ENCODE data around the gene DENND6A. TPM values are rescaled to one million over a fixed set of nuclear protein-coding genes. Genes with fewer than 3 reads are reported as not detected.

Gene DENND6A
- total and polyA plus RNA-seq, 2 donors from 2014 or later, result 7.8 to 38.4 TPM

DNA sequence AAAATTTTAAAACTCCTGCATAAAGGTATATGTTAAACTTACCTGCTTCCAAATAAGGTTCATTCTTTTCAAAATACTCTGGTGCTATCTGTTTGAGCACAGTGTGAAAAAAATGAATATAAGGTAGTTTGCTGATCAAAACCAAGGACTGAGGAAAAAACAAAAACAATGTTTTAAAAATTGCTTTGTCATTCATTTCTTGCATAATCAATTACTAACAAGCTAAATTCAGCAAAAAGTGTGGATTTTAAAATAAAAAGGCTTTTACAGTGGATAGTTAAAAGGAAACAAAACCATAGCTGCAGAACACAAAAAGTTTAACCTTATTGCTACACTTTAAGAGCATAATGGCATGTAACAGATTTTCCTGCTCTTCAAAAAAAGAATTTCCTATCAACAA, 31.5 kb downstream of the DENND6A start:
- H3K4me3 ChIP-seq (ENCODE audit: low read length in 3 of 3), result no peak overlapping the region
- H3K36me3 ChIP-seq (ENCODE audit: control insufficient read depth in 2 of 3, insufficient read depth in 3 of 3, low read length in 3 of 3), result peaks cover 2 to 8% (median 2%) of the 10 kb centered on the region in 3 donors
- H3K27ac ChIP-seq (ENCODE audit: low read depth in 2 of 2, low read length in 2 of 2), result no peak overlapping the region
- no peaks in the 10 kb centered on the region for H3K9me3 ChIP-seq (ENCODE audit: control insufficient read depth in 2 of 3, insufficient read depth in 1 of 3, low read length in 3 of 3)
- H3K27me3 ChIP-seq (ENCODE audit: control insufficient read depth, insufficient read depth, low read length), result no peaks in the 10 kb centered on the region
- no peak overlapping the region for H3K9ac ChIP-seq (ENCODE audit: low read length in 3 of 3)
- TF ChIP-seq, protein P1, sequence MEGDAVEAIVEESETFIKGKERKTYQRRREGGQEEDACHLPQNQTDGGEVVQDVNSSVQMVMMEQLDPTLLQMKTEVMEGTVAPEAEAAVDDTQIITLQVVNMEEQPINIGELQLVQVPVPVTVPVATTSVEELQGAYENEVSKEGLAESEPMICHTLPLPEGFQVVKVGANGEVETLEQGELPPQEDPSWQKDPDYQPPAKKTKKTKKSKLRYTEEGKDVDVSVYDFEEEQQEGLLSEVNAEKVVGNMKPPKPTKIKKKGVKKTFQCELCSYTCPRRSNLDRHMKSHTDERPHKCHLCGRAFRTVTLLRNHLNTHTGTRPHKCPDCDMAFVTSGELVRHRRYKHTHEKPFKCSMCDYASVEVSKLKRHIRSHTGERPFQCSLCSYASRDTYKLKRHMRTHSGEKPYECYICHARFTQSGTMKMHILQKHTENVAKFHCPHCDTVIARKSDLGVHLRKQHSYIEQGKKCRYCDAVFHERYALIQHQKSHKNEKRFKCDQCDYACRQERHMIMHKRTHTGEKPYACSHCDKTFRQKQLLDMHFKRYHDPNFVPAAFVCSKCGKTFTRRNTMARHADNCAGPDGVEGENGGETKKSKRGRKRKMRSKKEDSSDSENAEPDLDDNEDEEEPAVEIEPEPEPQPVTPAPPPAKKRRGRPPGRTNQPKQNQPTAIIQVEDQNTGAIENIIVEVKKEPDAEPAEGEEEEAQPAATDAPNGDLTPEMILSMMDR (IDR thresholded peaks at IDR 0.05; ENCODE audit: borderline replicate concordance, extremely low read depth, insufficient read depth), result no peak
- DNase-seq (no peak), FAIRE-seq (no peak)
- intact Hi-C loops (cut with DNase I), result no loop called here
- no peaks in the 10 kb centered on the region for H3K4me1 ChIP-seq (ENCODE audit: control insufficient read depth in 2 of 3, insufficient read depth in 2 of 3, low read depth in 1 of 3, low read length in 3 of 3)

DNA sequence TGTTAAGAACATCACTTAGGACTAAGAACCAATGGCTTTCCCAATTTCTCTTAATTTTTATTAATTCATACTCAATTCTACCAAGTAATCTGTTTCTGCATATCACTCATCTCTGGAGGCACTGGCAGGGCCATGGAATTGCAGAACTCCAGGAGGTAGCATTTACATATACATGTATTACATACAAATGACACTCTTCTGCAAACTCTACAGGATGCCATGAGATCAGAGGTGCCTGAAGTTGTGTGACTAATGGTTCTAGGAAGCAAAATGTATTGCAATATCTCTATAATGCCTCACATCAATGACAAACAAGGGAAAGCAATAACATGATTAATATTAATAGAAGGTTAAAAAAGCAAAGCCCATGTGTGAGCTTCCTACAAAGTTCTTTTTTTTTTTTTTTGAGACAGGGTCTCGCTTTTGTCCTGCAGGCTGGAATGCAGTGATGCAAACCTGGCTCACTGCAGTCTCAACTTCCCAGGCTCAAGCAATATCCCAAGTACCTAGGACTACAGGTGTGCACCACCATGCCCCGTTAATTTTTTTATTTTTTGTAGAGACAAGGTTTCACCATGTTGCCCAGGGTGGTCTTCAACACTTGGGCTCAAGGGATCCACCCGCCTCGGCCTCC, 33.0 kb downstream of the DENND6A start:
- no peak for FAIRE-seq
- no peak overlapping the region for H3K27ac ChIP-seq (ENCODE audit: low read depth in 2 of 2, low read length in 2 of 2)

DNA sequence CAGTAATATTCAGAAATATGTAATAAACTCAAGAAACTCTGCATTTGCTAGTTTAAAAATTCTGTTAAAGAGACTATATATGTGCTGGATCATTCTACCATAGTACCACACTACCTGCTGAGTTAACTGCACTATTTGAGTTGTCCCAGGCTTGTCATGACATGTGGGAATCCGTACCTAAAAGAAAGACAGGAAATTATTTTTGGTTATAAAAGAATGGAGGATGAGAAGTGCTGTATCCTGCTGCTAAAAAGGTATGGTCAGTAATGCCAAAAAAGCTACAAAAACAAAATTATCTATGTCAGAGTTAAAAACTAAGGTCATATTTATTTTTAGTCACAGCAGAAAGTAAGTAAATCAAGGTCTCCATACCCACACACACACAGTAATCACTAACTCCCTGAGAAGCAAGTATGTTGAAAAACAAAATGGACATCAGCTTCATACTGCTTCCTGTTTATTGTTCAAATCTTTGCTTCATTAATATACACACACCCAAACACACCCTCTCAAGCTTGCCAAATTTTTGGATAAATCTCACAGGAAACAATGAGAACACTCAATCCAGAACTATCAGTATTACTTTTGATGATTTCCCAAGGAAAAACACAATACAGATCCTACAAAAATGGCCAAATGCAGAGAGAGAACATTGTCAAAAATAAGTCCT, 33.7 kb downstream of the DENND6A start:
- TF ChIP-seq, protein P1 (IDR thresholded peaks at IDR 0.05; ENCODE audit: borderline replicate concordance, extremely low read depth, insufficient read depth), result no peak
- no peaks in the 10 kb centered on the region for H3K9me3 ChIP-seq (ENCODE audit: control insufficient read depth in 2 of 3, insufficient read depth in 1 of 3, low read length in 3 of 3)
- no peaks in the 10 kb centered on the region for H3K27me3 ChIP-seq (ENCODE audit: control insufficient read depth, insufficient read depth, low read length)
- no peak overlapping the region for H3K27ac ChIP-seq (ENCODE audit: low read depth in 2 of 2, low read length in 2 of 2)
- DNase-seq (peak in 1 of 5 donors; percentile 6), FAIRE-seq (no peak)
- H3K4me1 ChIP-seq (ENCODE audit: control insufficient read depth in 2 of 3, insufficient read depth in 2 of 3, low read depth in 1 of 3, low read length in 3 of 3), result no peaks in the 10 kb centered on the region
- intact Hi-C loops (cut with DNase I), result no loop called here
- no peak overlapping the region for H3K4me3 ChIP-seq (ENCODE audit: low read length in 3 of 3)
- no peak overlapping the region for H3K9ac ChIP-seq (ENCODE audit: low read length in 3 of 3)
- peaks cover 2 to 8% (median 4%) of the 10 kb centered on the region in 3 donors for H3K36me3 ChIP-seq (ENCODE audit: control insufficient read depth in 2 of 3, insufficient read depth in 3 of 3, low read length in 3 of 3)

More for the DNA sequence above, 33.0 kb downstream of the DENND6A start:
- Histone ChIP-seq H3K9me3 (ENCODE audit: control insufficient read depth in 2 of 3, insufficient read depth in 1 of 3, low read length in 3 of 3) (no peaks in the 10 kb centered on the region), H3K4me1 (ENCODE audit: control insufficient read depth in 2 of 3, insufficient read depth in 2 of 3, low read depth in 1 of 3, low read length in 3 of 3) (no peaks in the 10 kb centered on the region), H3K36me3 (ENCODE audit: control insufficient read depth in 2 of 3, insufficient read depth in 3 of 3, low read length in 3 of 3) (peaks cover 0 to 8% (median 2%) of the 10 kb centered on the region in 3 donors), H3K4me3 (ENCODE audit: low read length in 3 of 3) (no peak overlapping the region), H3K9ac (ENCODE audit: low read length in 3 of 3) (no peak overlapping the region), H3K27me3 (ENCODE audit: control insufficient read depth, insufficient read depth, low read length) (no peaks in the 10 kb centered on the region)
- DNase-seq, result no peak
- intact Hi-C loops (cut with DNase I), result no loop called here
- TF ChIP-seq, protein P1 (IDR thresholded peaks at IDR 0.05; ENCODE audit: borderline replicate concordance, extremely low read depth, insufficient read depth), result no peak

Data from kidney (tissue), 14 donors.